ENCODE results near the gene ELMO3. TPM values are rescaled to one million over a fixed set of nuclear protein-coding genes. Genes with fewer than 3 reads are reported as not detected.

The ELMO3 gene
- total RNA-seq, 2 experiments from 2014 or later, result 7.6 to 9.4 TPM

GRCh38 chr16:67167588-67167987 lies 31.3 kb upstream of the ELMO3 start:
- POLR2A ChIA-PET, result interaction anchor here (1.0 kb wide), 1 partner anchor 9 kb away, joined by 3 read pairs; no protein-coding TSS in a partner anchor
- Mint-ChIP-seq H3K36me3 (peaks cover 11% of the 10 kb centered on the region), H3K9me3 (no peaks in the 10 kb centered on the region), H3K4me3 (no peak overlapping the region), H3K4me1 (peaks cover 27% of the 10 kb centered on the region), H3K27ac (no peak overlapping the region), H3K27me3 (peaks cover 70% of the 10 kb centered on the region)
- ATAC-seq (ENCODE audit: low read depth) (no peak), DNase-seq (no peak)

- Mint-ChIP-seq H3K36me3 (peaks cover 12% of the 10 kb centered on the region), H3K9me3 (no peaks in the 10 kb centered on the region), H3K4me1 (peaks cover 36% of the 10 kb centered on the region), H3K4me3 (no peak overlapping the region), H3K27me3 (peaks cover 75% of the 10 kb centered on the region), H3K27ac (no peak overlapping the region)
- DNase-seq (no peak), ATAC-seq (ENCODE audit: low read depth) (no peak)
- POLR2A ChIA-PET, result interaction anchor here (0.5 kb wide), 1 partner anchor 56 kb away, joined by 4 read pairs; no protein-coding TSS in a partner anchor
These were observed 29.9 kb upstream of the ELMO3 start for GRCh38 chr16:67169011-67169451.

- DNase-seq, result peak; percentile 71
- Mint-ChIP-seq H3K36me3 (peaks cover 12% of the 10 kb centered on the region), H3K4me1 (peaks cover 35% of the 10 kb centered on the region), H3K27ac (peak overlapping the region; percentile 76), H3K27me3 (peaks cover 72% of the 10 kb centered on the region), H3K4me3 (peak overlapping the region; percentile 88), H3K9me3 (no peaks in the 10 kb centered on the region)
- no peak for ATAC-seq (ENCODE audit: low read depth)
- POLR2A ChIA-PET, result interaction anchor here (0.9 to 2.8 kb wide), 3 partner anchors 9 to 18 kb away, joined by 5 to 13 read pairs (median 6); partner anchors contain the start of genes B3GNT9, FBXL8 and TRADD
These were observed 29.2 kb upstream of the ELMO3 start for GRCh38 chr16:67169642-67170167.

GRCh38 chr16:67170168-67170948 lies 28.6 kb upstream of the ELMO3 start, which contains the start of gene NOL3:
Gene NOL3 (plus strand): TSS chr16:67170538.
- Mint-ChIP-seq H3K27ac (peak within 1 kb of the TSS; percentile 76), H3K27me3 (peaks cover 66% of the 10 kb centered on the region), H3K36me3 (peaks cover 12% of the 10 kb centered on the region), H3K4me3 (peak within 1 kb of the TSS; percentile 88), H3K9me3 (no peaks in the 10 kb centered on the region), H3K4me1 (peaks cover 33% of the 10 kb centered on the region)
- POLR2A ChIA-PET, result interaction anchor here (0.9 to 2.8 kb wide), 3 partner anchors 10 to 19 kb away, joined by 5 to 13 read pairs (median 6); partner anchors contain the start of genes B3GNT9, FBXL8 and TRADD
- peak; percentile 70 for DNase-seq
- ATAC-seq (ENCODE audit: low read depth), result peak; percentile 17

GRCh38 chr16:67170949-67171649 lies 27.8 kb upstream of the ELMO3 start:
- Mint-ChIP-seq H3K27ac (peak overlapping the region; percentile 23), H3K4me1 (peaks cover 30% of the 10 kb centered on the region), H3K4me3 (peak overlapping the region; percentile 65), H3K36me3 (peaks cover 12% of the 10 kb centered on the region), H3K9me3 (no peaks in the 10 kb centered on the region), H3K27me3 (peaks cover 66% of the 10 kb centered on the region)
- POLR2A ChIA-PET, result interaction anchor here (1.1 to 2.8 kb wide), 2 partner anchors 11 to 20 kb away, joined by 5 to 13 read pairs; partner anchors contain the start of genes B3GNT9, FBXL8 and TRADD
- DNase-seq (no peak), ATAC-seq (ENCODE audit: low read depth) (no peak)

GRCh38 chr16:67173323-67173722 lies 25.6 kb upstream of the ELMO3 start:
- ATAC-seq (ENCODE audit: low read depth) (no peak), DNase-seq (no peak)
- Mint-ChIP-seq H3K4me3 (peak overlapping the region; percentile 90), H3K9me3 (no peaks in the 10 kb centered on the region), H3K4me1 (peaks cover 34% of the 10 kb centered on the region), H3K27ac (peak overlapping the region; percentile 72), H3K27me3 (peaks cover 52% of the 10 kb centered on the region), H3K36me3 (peaks cover 20% of the 10 kb centered on the region)
- POLR2A ChIA-PET, result interaction anchor here (0.9 to 3.7 kb wide), 4 partner anchors 10 to 160 kb away, joined by 4 to 28 read pairs (median 4); partner anchors contain the start of genes FBXL8 and TRADD

GRCh38 chr16:67173808-67174705 lies 24.9 kb upstream of the ELMO3 start:
- peak overlapping the region; percentile 72 for H3K27ac Mint-ChIP-seq
- DNase-seq (peak; percentile 78), ATAC-seq (ENCODE audit: low read depth) (peak; percentile 70)
- peaks cover 45% of the 10 kb centered on the region for H3K27me3 Mint-ChIP-seq
- H3K9me3 Mint-ChIP-seq, result no peaks in the 10 kb centered on the region
- H3K36me3 Mint-ChIP-seq, result peaks cover 24% of the 10 kb centered on the region
- POLR2A ChIA-PET, result interaction anchor here (0.6 to 3.7 kb wide), 7 partner anchors 8 to 161 kb away, joined by 3 to 28 read pairs (median 4); partner anchors contain the start of genes FBXL8, HSF4 and TRADD
- H3K4me1 Mint-ChIP-seq, result peaks cover 39% of the 10 kb centered on the region
- peak overlapping the region; percentile 90 for H3K4me3 Mint-ChIP-seq

GRCh38 chr16:67174706-67175231 lies 24.2 kb upstream of the ELMO3 start:
- POLR2A ChIA-PET, result interaction anchor here (0.6 to 3.7 kb wide), 7 partner anchors 9 to 294 kb away, joined by 3 to 28 read pairs (median 4); partner anchors contain the start of genes FBXL8, HSF4, PDP2 and TRADD
- Mint-ChIP-seq H3K4me1 (peaks cover 37% of the 10 kb centered on the region), H3K4me3 (peak overlapping the region; percentile 90), H3K27me3 (peaks cover 42% of the 10 kb centered on the region), H3K36me3 (peaks cover 24% of the 10 kb centered on the region), H3K27ac (no peak overlapping the region), H3K9me3 (no peaks in the 10 kb centered on the region)
- ATAC-seq (ENCODE audit: low read depth) (no peak), DNase-seq (no peak)

- Mint-ChIP-seq H3K27me3 (peaks cover 28% of the 10 kb centered on the region), H3K36me3 (peaks cover 19% of the 10 kb centered on the region), H3K27ac (no peak overlapping the region), H3K4me1 (peaks cover 25% of the 10 kb centered on the region), H3K9me3 (no peaks in the 10 kb centered on the region), H3K4me3 (no peak overlapping the region)
- DNase-seq (no peak), ATAC-seq (ENCODE audit: low read depth) (no peak)
- POLR2A ChIA-PET, result interaction anchor here (1.2 to 2.7 kb wide), 5 partner anchors 8 to 163 kb away, joined by 3 to 15 read pairs (median 6); partner anchors contain the start of gene HSF4
These were observed 22.3 kb upstream of the ELMO3 start for GRCh38 chr16:67176662-67177061.

GRCh38 chr16:67177743-67178699 lies 20.9 kb upstream of the ELMO3 start:
- ATAC-seq (ENCODE audit: low read depth), result peak; percentile 57
- H3K4me3 Mint-ChIP-seq, result peak overlapping the region; percentile 73
- peak overlapping the region; percentile 30 for H3K27ac Mint-ChIP-seq
- DNase-seq, result peak; percentile 70
- peaks cover 21% of the 10 kb centered on the region for H3K4me1 Mint-ChIP-seq
- H3K9me3 Mint-ChIP-seq, result no peaks in the 10 kb centered on the region
- POLR2A ChIA-PET, result interaction anchor here (0.7 to 1.8 kb wide), 4 partner anchors 12 to 165 kb away, joined by 3 to 6 read pairs (median 4); partner anchors contain the start of gene HSF4
- peaks cover 16% of the 10 kb centered on the region for H3K27me3 Mint-ChIP-seq
- H3K36me3 Mint-ChIP-seq, result peaks cover 15% of the 10 kb centered on the region

All from activated naive CD8-positive, alpha-beta T cell treated with anti-CD3 and anti-CD28 coated beads, Interleukin-2, amount 10 ng/mL, durations not matched to agents 7 days and 5 days (primary cell).